ENCODE results near the gene TAF1A. TPM values are rescaled to one million over a fixed set of nuclear protein-coding genes. Genes with fewer than 3 reads are reported as not detected.

Gene TAF1A
- total and polyA plus RNA-seq, 7 donors = 0.92 to 7.2 (median 3.3) TPM

DNA sequence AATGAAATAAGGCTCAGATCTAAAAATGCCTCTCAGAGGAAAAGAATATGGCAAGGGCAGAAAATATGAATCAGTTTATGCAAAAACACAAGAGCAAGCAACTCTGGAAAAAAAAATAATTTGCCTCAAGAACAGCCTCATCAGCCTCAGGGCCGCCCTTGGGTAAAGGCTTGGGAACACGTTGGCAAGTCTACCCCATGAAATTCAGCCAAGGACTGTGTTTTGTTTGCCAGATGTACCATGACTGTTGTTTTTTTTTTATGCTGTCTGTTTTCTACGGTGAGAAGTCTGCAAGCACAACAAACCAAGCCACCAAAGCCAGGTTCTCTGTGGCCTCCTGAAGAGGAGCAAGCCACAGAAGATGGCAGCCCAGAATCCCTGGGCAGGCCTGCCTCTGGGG is 59.8 kb downstream of the TAF1A start:
- Histone ChIP-seq H3K27me3 (peaks cover 0 to 4% (median 0%) of the 10 kb centered on the region in 3 donors), H3K27ac (no peak overlapping the region), H3K4me3 (no peak overlapping the region), H3K9me3 (no peaks in the 10 kb centered on the region), H3K4me1 (no peaks in the 10 kb centered on the region), H3K36me3 (no peaks in the 10 kb centered on the region)
- intact Hi-C loops (cut with DNase I) = no loop called here
- WGBS, 2 donors = 67 to 75% methylated on average over 3 of the region's 3 CpGs
- TF ChIP-seq POLR2A (IDR thresholded peaks at IDR 0.05) (no peak), POLR2AphosphoS5 (IDR thresholded peaks at IDR 0.05) (no peak), EP300 (IDR thresholded peaks at IDR 0.05) (no peak)
- TF ChIP-seq, protein P1, sequence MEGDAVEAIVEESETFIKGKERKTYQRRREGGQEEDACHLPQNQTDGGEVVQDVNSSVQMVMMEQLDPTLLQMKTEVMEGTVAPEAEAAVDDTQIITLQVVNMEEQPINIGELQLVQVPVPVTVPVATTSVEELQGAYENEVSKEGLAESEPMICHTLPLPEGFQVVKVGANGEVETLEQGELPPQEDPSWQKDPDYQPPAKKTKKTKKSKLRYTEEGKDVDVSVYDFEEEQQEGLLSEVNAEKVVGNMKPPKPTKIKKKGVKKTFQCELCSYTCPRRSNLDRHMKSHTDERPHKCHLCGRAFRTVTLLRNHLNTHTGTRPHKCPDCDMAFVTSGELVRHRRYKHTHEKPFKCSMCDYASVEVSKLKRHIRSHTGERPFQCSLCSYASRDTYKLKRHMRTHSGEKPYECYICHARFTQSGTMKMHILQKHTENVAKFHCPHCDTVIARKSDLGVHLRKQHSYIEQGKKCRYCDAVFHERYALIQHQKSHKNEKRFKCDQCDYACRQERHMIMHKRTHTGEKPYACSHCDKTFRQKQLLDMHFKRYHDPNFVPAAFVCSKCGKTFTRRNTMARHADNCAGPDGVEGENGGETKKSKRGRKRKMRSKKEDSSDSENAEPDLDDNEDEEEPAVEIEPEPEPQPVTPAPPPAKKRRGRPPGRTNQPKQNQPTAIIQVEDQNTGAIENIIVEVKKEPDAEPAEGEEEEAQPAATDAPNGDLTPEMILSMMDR (IDR thresholded peaks at IDR 0.05) = no peak
- no peak for DNase-seq

DNA sequence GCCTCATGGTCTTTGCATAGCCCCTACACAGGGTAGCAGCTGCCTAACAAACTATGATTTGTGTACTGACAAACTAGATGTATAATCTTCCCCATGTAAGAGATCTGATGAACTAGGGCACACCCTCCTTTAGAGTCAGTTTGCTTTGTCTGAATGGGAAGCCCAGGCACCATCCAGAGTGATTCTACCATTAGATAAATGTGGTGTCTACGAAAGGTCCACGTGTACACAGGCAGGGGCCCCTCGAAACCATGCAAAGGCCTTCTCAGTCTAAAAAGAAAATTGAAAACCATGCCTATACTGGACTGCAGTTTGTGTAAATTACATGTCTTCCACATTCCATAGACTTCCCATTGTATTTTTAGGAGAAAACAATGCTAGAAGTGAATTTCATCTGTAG is 60.6 kb downstream of the TAF1A start:
- 91 to 94% methylated on average over 3 of the region's 3 CpGs for WGBS, 2 donors

DNA sequence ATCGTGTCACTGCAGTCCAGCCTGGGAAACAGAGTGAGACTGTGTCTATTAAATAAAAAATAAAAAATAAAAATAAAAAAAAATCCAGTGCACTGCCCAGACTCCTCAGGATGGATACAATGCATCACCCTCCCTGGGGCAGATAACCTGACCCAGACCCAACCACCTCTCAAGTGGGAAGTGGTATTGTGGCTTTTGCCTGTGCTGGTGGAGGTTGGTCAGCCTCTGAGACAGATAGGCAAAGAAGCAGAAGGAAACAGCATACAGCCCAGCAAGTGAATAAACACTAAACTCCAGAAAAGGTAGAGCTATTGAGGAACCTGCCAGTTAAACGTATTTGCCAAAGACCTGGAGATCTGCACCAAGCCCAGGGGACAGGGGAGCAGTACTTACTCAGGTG is 63.8 kb downstream of the TAF1A start:
- H3K4me3 ChIP-seq = no peak overlapping the region
- 70 to 83% methylated on average over 2 of the region's 2 CpGs for WGBS, 2 donors

More for the DNA sequence above, 60.6 kb downstream of the TAF1A start:
- H3K27me3 ChIP-seq = peaks cover 0 to 4% (median 0%) of the 10 kb centered on the region in 3 donors
- H3K4me3 ChIP-seq = no peak overlapping the region
- TF ChIP-seq EP300 (IDR thresholded peaks at IDR 0.05) (no peak), POLR2AphosphoS5 (IDR thresholded peaks at IDR 0.05) (no peak), POLR2A (IDR thresholded peaks at IDR 0.05) (no peak)
- TF ChIP-seq, protein P1 (IDR thresholded peaks at IDR 0.05) = no peak
- no peaks in the 10 kb centered on the region for H3K9me3 ChIP-seq
- H3K4me1 ChIP-seq = no peaks in the 10 kb centered on the region
- DNase-seq = no peak
- H3K36me3 ChIP-seq = no peaks in the 10 kb centered on the region
- no peak overlapping the region for H3K27ac ChIP-seq
- intact Hi-C loops (cut with DNase I) = no loop called here

DNA sequence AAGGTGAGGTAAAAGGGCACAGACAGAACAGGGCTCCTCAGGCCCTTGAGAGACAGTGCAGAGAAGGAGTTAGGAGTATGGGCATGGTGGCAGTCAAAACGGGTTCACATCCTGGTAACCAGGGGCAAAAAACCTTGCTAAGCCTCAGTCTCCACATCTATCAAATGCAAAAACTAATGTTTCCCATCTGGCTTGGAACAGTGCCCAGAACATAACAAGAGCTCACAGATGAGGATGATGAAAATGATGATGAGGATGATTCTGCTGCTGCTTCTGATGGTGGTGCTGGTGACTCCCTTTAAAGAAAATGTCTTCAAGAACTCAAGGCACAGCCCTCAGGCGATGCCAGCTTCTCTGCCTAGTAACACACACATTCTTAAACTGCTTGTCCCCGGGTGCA is 65.9 kb downstream of the TAF1A start:
- TF ChIP-seq, protein P1 (IDR thresholded peaks at IDR 0.05) = no peak
- no peak for TF ChIP-seq EP300 (IDR thresholded peaks at IDR 0.05)
- TF ChIP-seq POLR2AphosphoS5 (IDR thresholded peaks at IDR 0.05) = no peak
- no peak for TF ChIP-seq POLR2A (IDR thresholded peaks at IDR 0.05)
- intact Hi-C loops (cut with DNase I) = no loop called here
- H3K4me3 ChIP-seq = no peak overlapping the region
- DNase-seq = no peak
- no peaks in the 10 kb centered on the region for H3K36me3 ChIP-seq
- H3K4me1 ChIP-seq = no peaks in the 10 kb centered on the region
- 76 to 78% methylated on average over 3 of the region's 3 CpGs for WGBS, 2 donors
- H3K9me3 ChIP-seq = no peaks in the 10 kb centered on the region
- no peak overlapping the region for H3K27ac ChIP-seq
- peaks cover 0 to 4% (median 0%) of the 10 kb centered on the region in 3 donors for H3K27me3 ChIP-seq

More for the DNA sequence above, 63.8 kb downstream of the TAF1A start:
- no peaks in the 10 kb centered on the region for H3K36me3 ChIP-seq
- H3K9me3 ChIP-seq = no peaks in the 10 kb centered on the region
- H3K27ac ChIP-seq = no peak overlapping the region
- intact Hi-C loops (cut with DNase I) = no loop called here
- no peaks in the 10 kb centered on the region for H3K4me1 ChIP-seq
- TF ChIP-seq POLR2A (IDR thresholded peaks at IDR 0.05) (no peak), EP300 (IDR thresholded peaks at IDR 0.05) (no peak), POLR2AphosphoS5 (IDR thresholded peaks at IDR 0.05) (no peak)
- TF ChIP-seq, protein P1 (IDR thresholded peaks at IDR 0.05) = no peak
- DNase-seq = no peak
- H3K27me3 ChIP-seq = peaks cover 0 to 4% (median 0%) of the 10 kb centered on the region in 3 donors

Data from sigmoid colon (tissue), 7 donors.